Epithelial cell of esophagus (primary cell): ENCODE data around the gene SARDH.
"Not testable (repeated sequence)": the region's sequence is repeated elsewhere in the genome, so short reads cannot be mapped to it uniquely, and the experiment has no call there.

Source experiments
- DNase-seq: peaks from one replicate; pipeline ENCODE4 v3.0.0; 2010; ENCODE audit warnings: low read depth
- H3K4me3 ChIP-seq: 2 replicates; pipeline ENCODE4 v1.5.1; 2011; ENCODE audit warnings: mild to moderate bottlenecking, low read length, control low read depth
- CTCF ChIP-seq: IDR thresholded peaks from 2 replicates; pipeline ENCODE4 v1.5.1; 2011; ENCODE audit warnings: low read depth, mild to moderate bottlenecking, low read length, control low read depth, inconsistent platforms; ENCODE audit not compliant: insufficient read depth; ENCODE audit errors: missing control alignments

Gene SARDH

GRCh38 chr9:133633681-133634080 is 104.5 kb downstream of the SARDH start:
- TF ChIP-seq CTCF, result no peak
- no peak for DNase-seq
- H3K4me3 ChIP-seq, result no peak overlapping the region

GRCh38 chr9:133632806-133633680 is 105.1 kb downstream of the SARDH start:
- no peak for TF ChIP-seq CTCF
- DNase-seq, result no peak
- no peak overlapping the region for H3K4me3 ChIP-seq

- no peak for TF ChIP-seq CTCF
- H3K4me3 ChIP-seq, result no peak overlapping the region
- DNase-seq, result no peak
Observed at GRCh38 chr9:133631111-133631510, 107.0 kb downstream of the SARDH start.

GRCh38 chr9:133629221-133630110 is 108.7 kb downstream of the SARDH start:
- no peak for DNase-seq
- H3K4me3 ChIP-seq, result no peak overlapping the region
- TF ChIP-seq CTCF, result no peak

- H3K4me3 ChIP-seq, result no peak overlapping the region
- no peak for TF ChIP-seq CTCF
- DNase-seq, result no peak
Observed at GRCh38 chr9:133628766-133629165, 109.4 kb downstream of the SARDH start.

- DNase-seq, result no peak
- no peak for TF ChIP-seq CTCF
- no peak overlapping the region for H3K4me3 ChIP-seq
Observed at GRCh38 chr9:133627341-133627740, 110.8 kb downstream of the SARDH start.

GRCh38 chr9:133626008-133626407 is 112.1 kb downstream of the SARDH start:
- DNase-seq, H3K4me3 ChIP-seq: not testable (repeated sequence)
